DOHH2 (cell line): ENCODE measurements around the gene RGS10.

ENCODE experiments used
- H3F3A ChIP-seq: fragments of 200-600 bp; sonication (generic), shearing (Covaris generic); 2 replicates; pipeline ENCODE4 v1.6.0; 2016; ENCODE audit warnings: antibody characterized with exemption, mild to moderate bottlenecking; ENCODE audit not compliant: control insufficient read depth, insufficient read depth
- H3K27ac ChIP-seq: fragments of 200-600 bp; sonication (generic); 2 replicates; pipeline ENCODE4 v1.5.1; 2014; ENCODE audit warnings: low read depth, mild to moderate bottlenecking, low read length, moderate library complexity
- H3K27me3 ChIP-seq: fragments of 200-600 bp; sonication (generic); 2 replicates; pipeline ENCODE4 v1.6.1; 2014; ENCODE audit warnings: mild to moderate bottlenecking, low read length, mixed read lengths; ENCODE audit not compliant: control insufficient read depth
- H3K36me3 ChIP-seq: fragments of 200-600 bp; sonication (generic); 2 replicates; pipeline ENCODE4 v1.6.1; 2014; ENCODE audit warnings: mild to moderate bottlenecking, low read length, moderate library complexity, mixed read lengths; ENCODE audit not compliant: control insufficient read depth
- H3K4me1 ChIP-seq: fragments of 200-600 bp; sonication (generic); 2 replicates; pipeline ENCODE4 v1.6.1; 2014; ENCODE audit warnings: mild to moderate bottlenecking, low read length, mixed read lengths; ENCODE audit not compliant: control insufficient read depth
- H3K4me2 ChIP-seq: fragments of 200-600 bp; sonication (generic); 2 replicates; pipeline ENCODE4 v1.6.0; 2014; ENCODE audit warnings: mild to moderate bottlenecking, low read length, moderate library complexity
- H3K4me3 ChIP-seq: fragments of 200-600 bp; sonication (generic); 2 replicates; pipeline ENCODE4 v1.5.1; 2014; ENCODE audit warnings: mild to moderate bottlenecking, low read length, mixed read lengths
- H3K79me2 ChIP-seq: fragments of 200-600 bp; sonication (generic); 2 replicates; pipeline ENCODE4 v1.6.1; 2014; ENCODE audit warnings: mild to moderate bottlenecking, low read length, mixed read lengths; ENCODE audit not compliant: control insufficient read depth
- H3K9me2 ChIP-seq: fragments of 200-600 bp; sonication (generic); replicated peaks from 2 replicates; pipeline ENCODE4 v1.6.1; 2014; ENCODE audit warnings: mild to moderate bottlenecking, low read length, mixed read lengths; ENCODE audit not compliant: control insufficient read depth
- H3K9me3 ChIP-seq: fragments of 200-600 bp; sonication (generic); 2 replicates; pipeline ENCODE4 v1.6.1; 2014; ENCODE audit warnings: antibody characterized with exemption, low read length, mixed read lengths; ENCODE audit not compliant: control insufficient read depth, insufficient read depth
- H4K20me1 ChIP-seq: fragments of 200-600 bp; sonication (generic); 2 replicates; pipeline ENCODE4 v1.6.0; 2014; ENCODE audit warnings: low read depth, mild to moderate bottlenecking, antibody characterized with exemption, low read length, moderate library complexity; ENCODE audit not compliant: control insufficient read depth, insufficient read depth
- CTCF ChIP-seq: fragments of 200-600 bp; sonication (generic); IDR thresholded peaks from one replicate; pipeline ENCODE4 v1.5.1; 2014; ENCODE audit warnings: antibody characterized with exemption, mild to moderate bottlenecking, low read depth, low read length; ENCODE audit not compliant: poor library complexity, severe bottlenecking
- EZH2phosphoT487 ChIP-seq: fragments of 200-600 bp; sonication (generic); IDR thresholded peaks from 2 replicates; pipeline ENCODE4 v1.6.1; 2017; ENCODE audit warnings: borderline replicate concordance, mild to moderate bottlenecking, antibody characterized with exemption, low read length, moderate library complexity, mixed read lengths

The RGS10 gene

GRCh38 chr10:119526149-119526548 is 16.4 kb downstream of the RGS10 start:
- Histone ChIP-seq H3K27ac (no peak overlapping the region), H3K4me3 (no peak overlapping the region), H3F3A (peaks cover 7% of the 10 kb centered on the region; the same call in 1 of the 2 replicates), H3K9me2 (no peaks in the 10 kb centered on the region), H3K36me3 (peaks cover 19% of the 10 kb centered on the region), H3K4me1 (no peaks in the 10 kb centered on the region), H3K27me3 (no peaks in the 10 kb centered on the region), H3K79me2 (peaks cover 29% of the 10 kb centered on the region), H3K9me3 (no peaks in the 10 kb centered on the region), H4K20me1 (no peaks in the 10 kb centered on the region), H3K4me2 (no peak overlapping the region)
- TF ChIP-seq EZH2phosphoT487, result no peak

GRCh38 chr10:119525116-119525515 is 17.4 kb downstream of the RGS10 start:
- H3K27ac ChIP-seq, result no peak overlapping the region

GRCh38 chr10:119524720-119525070 is 17.8 kb downstream of the RGS10 start:
- H4K20me1 ChIP-seq, result no peaks in the 10 kb centered on the region
- H3K27me3 ChIP-seq, result no peaks in the 10 kb centered on the region
- H3F3A ChIP-seq, result peaks cover 7% of the 10 kb centered on the region; the same call in 1 of the 2 replicates
- peaks cover 3% of the 10 kb centered on the region; the same call in 1 of the 2 replicates for H3K4me1 ChIP-seq
- no peak for TF ChIP-seq CTCF
- no peak for TF ChIP-seq EZH2phosphoT487
- H3K36me3 ChIP-seq, result peaks cover 19% of the 10 kb centered on the region
- H3K4me3 ChIP-seq, result no peak overlapping the region
- no peaks in the 10 kb centered on the region for H3K9me3 ChIP-seq
- H3K79me2 ChIP-seq, result peaks cover 15% of the 10 kb centered on the region
- no peak overlapping the region for H3K27ac ChIP-seq
- no peaks in the 10 kb centered on the region for H3K9me2 ChIP-seq
- H3K4me2 ChIP-seq, result no peak overlapping the region

More at GRCh38 chr10:119525116-119525515, 17.4 kb downstream of the RGS10 start:
- no peaks in the 10 kb centered on the region for H3K27me3 ChIP-seq
- no peaks in the 10 kb centered on the region for H3K9me2 ChIP-seq
- H3K4me2 ChIP-seq, result no peak overlapping the region
- H3K9me3 ChIP-seq, result no peaks in the 10 kb centered on the region
- H4K20me1 ChIP-seq, result no peaks in the 10 kb centered on the region
- TF ChIP-seq EZH2phosphoT487, result no peak
- TF ChIP-seq CTCF, result no peak
- peaks cover 7% of the 10 kb centered on the region; the same call in 1 of the 2 replicates for H3F3A ChIP-seq
- no peaks in the 10 kb centered on the region for H3K4me1 ChIP-seq
- no peak overlapping the region for H3K4me3 ChIP-seq
- H3K79me2 ChIP-seq, result peaks cover 19% of the 10 kb centered on the region
- H3K36me3 ChIP-seq, result peaks cover 19% of the 10 kb centered on the region

- H3K79me2 ChIP-seq, result peaks cover 9% of the 10 kb centered on the region
- no peaks in the 10 kb centered on the region for H3K27me3 ChIP-seq
- H3K4me2 ChIP-seq, result no peak overlapping the region
- peaks cover 8% of the 10 kb centered on the region for H3K4me1 ChIP-seq
- no peak for TF ChIP-seq CTCF
- TF ChIP-seq EZH2phosphoT487, result no peak
- peaks cover 19% of the 10 kb centered on the region for H3K36me3 ChIP-seq
- H3F3A ChIP-seq, result peaks cover 7% of the 10 kb centered on the region; the same call in 1 of the 2 replicates
- H3K9me2 ChIP-seq, result no peaks in the 10 kb centered on the region
- no peaks in the 10 kb centered on the region for H4K20me1 ChIP-seq
- no peak overlapping the region for H3K27ac ChIP-seq
- H3K4me3 ChIP-seq, result no peak overlapping the region
- H3K9me3 ChIP-seq, result no peaks in the 10 kb centered on the region
Measured at GRCh38 chr10:119523895-119524719, 18.4 kb downstream of the RGS10 start.
